Kidney epithelial cell (primary cell): Measurements from ENCODE around the gene KIF20A. TPM values are rescaled to one million over a fixed set of nuclear protein-coding genes. Genes with fewer than 3 reads are reported as not detected.
A peak's percentile ranks its signal among the peaks of the same experiment; 100 is the strongest.

Experiments used
- DNase-seq: peaks from one replicate; pipeline ENCODE4 v3.0.0-alpha.2; 2010; ENCODE audit warnings: low read depth
- H3K27me3 ChIP-seq: 2 replicates; pipeline ENCODE4 v1.6.0; 2011; ENCODE audit warnings: low read length; ENCODE audit not compliant: control insufficient read depth, insufficient read depth
- H3K36me3 ChIP-seq: 2 replicates; pipeline ENCODE4 v1.5.1; 2011; ENCODE audit warnings: low read length; ENCODE audit not compliant: control insufficient read depth, insufficient read depth
- H3K4me3 ChIP-seq: 2 replicates; pipeline ENCODE4 v1.5.1; 2011; ENCODE audit warnings: low read depth, mild to moderate bottlenecking, control low read depth, low read length
- total RNA-seq: library from RNA; depleted of rRNA; stranded (reverse); fragments of >200 nt; gene quantifications from 2 replicates; pipeline ENCODE4 v1.2.3, GENCODE V29; 2015
- TF ChIP-seq, protein P1 (sequence below): IDR thresholded peaks from 2 replicates; pipeline ENCODE4 v1.5.1; 2011; ENCODE audit warnings: mild to moderate bottlenecking, moderate library complexity, low read length, control low read depth, inconsistent platforms; ENCODE audit not compliant: insufficient read depth, poor library complexity, severe bottlenecking

The KIF20A gene
- total RNA-seq, 1 donor from 2014 or later, result 4.4 TPM

DNA sequence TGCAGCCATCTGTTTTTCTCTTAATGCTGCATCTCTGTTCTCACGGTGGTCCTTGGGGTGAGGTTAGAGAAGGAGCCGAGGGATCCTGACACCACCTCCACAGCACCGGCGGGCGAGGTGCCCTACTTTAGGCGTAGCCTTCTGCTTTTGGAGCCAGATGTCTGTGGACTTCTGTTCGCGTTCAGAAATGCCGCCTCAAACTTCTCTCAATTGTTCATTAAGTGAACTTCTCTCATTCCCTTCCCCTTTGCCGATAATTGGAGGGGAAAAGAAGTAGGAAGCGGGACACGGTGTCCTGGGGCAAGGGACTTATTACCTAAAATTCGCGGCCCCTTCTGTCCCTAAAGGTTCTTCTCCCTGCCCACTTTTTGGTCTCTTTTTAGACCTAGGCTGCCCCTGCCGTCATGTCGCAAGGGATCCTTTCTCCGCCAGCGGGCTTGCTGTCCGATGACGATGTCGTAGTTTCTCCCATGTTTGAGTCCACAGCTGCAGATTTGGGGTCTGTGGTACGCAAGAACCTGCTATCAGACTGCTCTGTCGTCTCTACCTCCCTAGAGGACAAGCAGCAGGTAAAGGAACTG is 455 bp downstream of the KIF20A start:
- Histone ChIP-seq H3K27me3 (no peaks in the 10 kb centered on the region), H3K4me3 (peak overlapping the region; percentile 74), H3K36me3 (no peaks in the 10 kb centered on the region)
- TF ChIP-seq, protein P1, sequence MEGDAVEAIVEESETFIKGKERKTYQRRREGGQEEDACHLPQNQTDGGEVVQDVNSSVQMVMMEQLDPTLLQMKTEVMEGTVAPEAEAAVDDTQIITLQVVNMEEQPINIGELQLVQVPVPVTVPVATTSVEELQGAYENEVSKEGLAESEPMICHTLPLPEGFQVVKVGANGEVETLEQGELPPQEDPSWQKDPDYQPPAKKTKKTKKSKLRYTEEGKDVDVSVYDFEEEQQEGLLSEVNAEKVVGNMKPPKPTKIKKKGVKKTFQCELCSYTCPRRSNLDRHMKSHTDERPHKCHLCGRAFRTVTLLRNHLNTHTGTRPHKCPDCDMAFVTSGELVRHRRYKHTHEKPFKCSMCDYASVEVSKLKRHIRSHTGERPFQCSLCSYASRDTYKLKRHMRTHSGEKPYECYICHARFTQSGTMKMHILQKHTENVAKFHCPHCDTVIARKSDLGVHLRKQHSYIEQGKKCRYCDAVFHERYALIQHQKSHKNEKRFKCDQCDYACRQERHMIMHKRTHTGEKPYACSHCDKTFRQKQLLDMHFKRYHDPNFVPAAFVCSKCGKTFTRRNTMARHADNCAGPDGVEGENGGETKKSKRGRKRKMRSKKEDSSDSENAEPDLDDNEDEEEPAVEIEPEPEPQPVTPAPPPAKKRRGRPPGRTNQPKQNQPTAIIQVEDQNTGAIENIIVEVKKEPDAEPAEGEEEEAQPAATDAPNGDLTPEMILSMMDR, result no peak
- DNase-seq, result no peak

DNA sequence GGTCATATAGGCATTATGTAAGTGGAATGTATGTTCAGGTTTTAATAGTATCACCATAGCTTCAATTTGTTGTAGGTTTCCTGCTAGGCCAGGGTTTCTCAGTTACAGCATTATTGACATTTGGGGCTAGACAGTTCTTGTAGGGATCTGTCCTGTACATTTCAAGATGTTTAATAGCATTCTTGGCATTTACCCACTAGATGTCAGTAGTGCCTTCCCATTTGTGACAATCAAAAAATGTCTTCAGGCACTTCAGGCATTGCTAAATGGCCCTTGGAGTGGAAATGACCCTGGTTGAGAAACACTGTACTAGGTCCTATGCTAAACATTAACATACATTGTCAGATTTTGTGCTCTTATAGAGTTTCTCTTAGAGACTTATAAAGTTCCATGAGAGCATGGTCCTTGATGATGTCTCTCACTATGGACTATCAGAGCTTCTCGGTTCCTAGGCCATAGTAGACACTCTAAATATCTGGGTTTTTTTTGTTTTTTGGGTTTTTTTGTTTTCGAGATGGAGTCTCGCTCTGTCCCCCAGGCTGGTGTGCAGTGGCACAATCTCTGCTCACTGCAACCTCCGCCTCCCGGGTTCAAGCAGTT is 1.4 kb downstream of the KIF20A start:
- no peaks in the 10 kb centered on the region for H3K27me3 ChIP-seq
- H3K36me3 ChIP-seq, result no peaks in the 10 kb centered on the region

DNA sequence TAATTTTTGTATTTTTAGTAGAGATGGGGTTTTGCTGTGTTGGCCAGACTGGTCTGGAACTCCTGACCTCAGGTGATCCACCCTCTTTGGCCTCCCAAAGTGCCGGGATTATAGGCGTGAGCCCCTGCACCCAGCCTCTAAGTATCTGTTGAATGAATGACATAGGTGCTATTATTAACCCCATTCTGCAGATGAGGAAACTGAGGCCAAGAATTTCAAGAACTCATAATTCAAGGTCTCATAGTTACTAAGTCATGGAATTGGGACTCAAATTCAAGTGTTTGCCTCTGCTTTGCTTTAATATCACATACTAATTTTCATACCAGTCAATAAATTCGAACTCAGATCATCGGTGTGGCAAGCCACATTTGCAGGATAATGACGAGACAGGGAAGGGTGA is 1.9 kb downstream of the KIF20A start:
- no peak for DNase-seq
- H3K27me3 ChIP-seq, result no peaks in the 10 kb centered on the region
- TF ChIP-seq, protein P1, result no peak
- no peak overlapping the region for H3K4me3 ChIP-seq
- no peaks in the 10 kb centered on the region for H3K36me3 ChIP-seq

More for the DNA sequence above, 1.4 kb downstream of the KIF20A start:
- H3K4me3 ChIP-seq, result peak overlapping the region; percentile 74
- TF ChIP-seq, protein P1, result peak; percentile 56
- DNase-seq, result peak; percentile 31

DNA sequence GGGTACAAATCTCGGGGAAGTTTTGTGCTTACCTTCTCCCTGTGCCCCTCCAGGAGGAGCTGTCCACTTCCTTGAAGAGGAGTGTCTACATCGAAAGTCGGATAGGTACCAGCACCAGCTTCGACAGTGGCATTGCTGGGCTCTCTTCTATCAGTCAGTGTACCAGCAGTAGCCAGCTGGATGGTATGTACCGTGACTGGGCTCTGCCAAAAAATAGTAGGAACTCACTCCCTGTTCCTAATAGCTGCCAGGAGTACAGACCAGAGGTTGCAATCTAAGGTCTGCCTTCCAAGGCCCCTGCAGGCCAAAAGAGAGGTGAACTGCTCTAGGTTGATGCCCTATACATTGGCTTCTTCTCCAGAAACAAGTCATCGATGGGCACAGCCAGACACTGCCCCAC is 3.9 kb downstream of the KIF20A start:
- DNase-seq, result no peak
- Histone ChIP-seq H3K27me3 (no peaks in the 10 kb centered on the region), H3K4me3 (no peak overlapping the region), H3K36me3 (peaks cover 1% of the 10 kb centered on the region)
- TF ChIP-seq, protein P1, result no peak

DNA sequence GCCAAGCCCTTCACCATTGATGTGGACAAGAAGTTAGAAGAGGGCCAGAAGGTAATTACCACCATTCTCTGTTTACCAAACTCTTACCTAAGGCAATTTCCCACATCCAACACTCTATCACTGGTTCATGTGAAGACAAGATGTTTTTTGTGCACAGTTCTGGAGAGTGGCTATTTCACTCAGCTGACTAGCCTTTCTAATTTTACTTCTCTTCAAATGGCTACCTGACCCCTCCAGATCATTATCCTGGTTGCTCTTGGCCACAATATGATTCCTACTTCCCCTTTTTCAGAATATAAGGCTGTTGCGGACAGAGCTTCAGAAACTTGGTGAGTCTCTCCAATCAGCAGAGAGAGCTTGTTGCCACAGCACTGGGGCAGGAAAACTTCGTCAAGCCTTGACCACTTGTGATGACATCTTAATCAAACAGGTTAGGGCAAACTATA is 7.1 kb downstream of the KIF20A start:
- no peak for DNase-seq
- Histone ChIP-seq H3K27me3 (no peaks in the 10 kb centered on the region), H3K36me3 (peaks cover 1% of the 10 kb centered on the region), H3K4me3 (no peak overlapping the region)
- TF ChIP-seq, protein P1, result no peak

DNA sequence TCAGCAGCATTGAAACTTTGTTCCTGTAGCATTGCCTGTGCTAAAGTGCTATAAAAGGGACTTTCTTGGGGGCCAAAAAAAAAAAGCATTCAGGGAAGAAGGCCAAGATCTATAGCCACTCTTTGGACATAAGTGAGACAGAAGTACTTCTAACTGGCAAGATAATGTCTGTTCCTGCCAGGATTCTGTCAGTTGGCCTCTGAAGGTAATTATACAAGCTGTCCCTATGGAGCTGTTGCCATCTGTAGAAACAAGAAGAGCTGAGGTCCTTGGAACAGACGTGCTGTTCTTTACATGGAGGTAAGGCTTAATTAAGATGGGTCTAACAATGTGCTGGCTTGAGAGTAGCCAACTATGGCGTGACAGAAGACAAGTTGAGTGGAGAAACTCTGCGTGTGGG is 9.7 kb downstream of the KIF20A start:
- no peak for DNase-seq
- TF ChIP-seq, protein P1, result no peak
- H3K27me3 ChIP-seq, result no peaks in the 10 kb centered on the region
- H3K4me3 ChIP-seq, result no peak overlapping the region
- H3K36me3 ChIP-seq, result peaks cover 3% of the 10 kb centered on the region
